HL-60 (cell line): Measurements from ENCODE around the gene TLL1.

ENCODE experiments used
- DNase-seq, 2 experiments: peaks; one replicate each; pipeline ENCODE4 v3.0.0-alpha.2; 2010 to 2020; ENCODE audit warnings: low read depth in 1 of 2, low spot score in 1 of 2
- H3K27ac ChIP-seq: fragments of 250-450 bp; sonication (Bioruptor Pico); replicated peaks from 2 replicates; pipeline ENCODE4 v1.5.1; 2020; ENCODE audit warnings: mild to moderate bottlenecking, moderate library complexity
- H3K27me3 ChIP-seq: fragments of 250-450 bp; sonication (Bioruptor Pico); 2 replicates; pipeline ENCODE4 v1.5.1; 2021; ENCODE audit warnings: mild to moderate bottlenecking, moderate library complexity; ENCODE audit not compliant: insufficient read depth, poor library complexity, severe bottlenecking
- H3K4me3 ChIP-seq: replicated peaks from 2 replicates; pipeline ENCODE4 v1.5.1; 2011; ENCODE audit warnings: mild to moderate bottlenecking, control low read depth, low read length; ENCODE audit not compliant: insufficient read depth
- CTCF ChIP-seq: IDR thresholded peaks from one replicate; pipeline ENCODE4 v1.5.1; 2011; ENCODE audit warnings: low read length, control low read depth, inconsistent platforms; ENCODE audit not compliant: insufficient read depth
- GABPA ChIP-seq: IDR thresholded peaks from 2 replicates; pipeline ENCODE4 v1.6.1; 2012; ENCODE audit warnings: low read depth
- POLR2AphosphoS5 ChIP-seq: IDR thresholded peaks from 2 replicates; pipeline ENCODE4 v1.6.1; 2012; ENCODE audit warnings: low read depth
- REST ChIP-seq: IDR thresholded peaks from 2 replicates; pipeline ENCODE4 v1.6.1; 2012; ENCODE audit warnings: low read depth; ENCODE audit not compliant: insufficient replicate concordance
- SPI1 ChIP-seq: IDR thresholded peaks from 2 replicates; pipeline ENCODE4 v1.6.1; 2012; ENCODE audit warnings: low read depth, mild to moderate bottlenecking, borderline replicate concordance

TLL1 gene

GRCh38 chr4:165866019-165866650 lies 6.9 kb upstream of the TLL1 start:
- Histone ChIP-seq H3K4me3 (no peak overlapping the region), H3K27ac (no peak overlapping the region), H3K27me3 (peaks cover 7% of the 10 kb centered on the region)
- no peak for DNase-seq
- TF ChIP-seq CTCF (no peak), SPI1 (no peak), GABPA (no peak), REST (no peak)

GRCh38 chr4:165867961-165868360 lies 5.1 kb upstream of the TLL1 start:
- no peak overlapping the region for H3K4me3 ChIP-seq
- DNase-seq = no peak
- TF ChIP-seq SPI1 (no peak), CTCF (no peak), REST (no peak), GABPA (no peak)
- H3K27ac ChIP-seq = no peak overlapping the region
- H3K27me3 ChIP-seq = peaks cover 16% of the 10 kb centered on the region

- TF ChIP-seq CTCF (no peak), POLR2AphosphoS5 (no peak), GABPA (no peak), SPI1 (no peak), REST (no peak)
- Histone ChIP-seq H3K27me3 (peaks cover 44% of the 10 kb centered on the region), H3K4me3 (no peak overlapping the region), H3K27ac (no peak overlapping the region)
- DNase-seq = no peak
Observed at GRCh38 chr4:165873298-165874071, 448 bp downstream of the TLL1 start.
